ENCODE measurements around the gene CDH4.
"Not testable (repeated sequence)": the region's sequence is repeated elsewhere in the genome, so short reads cannot be mapped to it uniquely, and the experiment has no call there.

The CDH4 gene

GRCh38 chr20:61424011-61424627 lies 172.1 kb downstream of the CDH4 start:
- Mint-ChIP-seq H3K4me3 (no peak overlapping the region), H3K27me3 (no peaks in the 10 kb centered on the region), H3K27ac (no peak overlapping the region), H3K9me3 (no peaks in the 10 kb centered on the region), H3K36me3 (no peaks in the 10 kb centered on the region), H3K4me1 (no peaks in the 10 kb centered on the region)

GRCh38 chr20:61424628-61425420 lies 172.8 kb downstream of the CDH4 start:
- Mint-ChIP-seq H3K9me3 (no peaks in the 10 kb centered on the region), H3K27ac (no peak overlapping the region), H3K27me3 (no peaks in the 10 kb centered on the region), H3K36me3 (no peaks in the 10 kb centered on the region), H3K4me1 (no peaks in the 10 kb centered on the region), H3K4me3 (no peak overlapping the region)

- not testable (repeated sequence) for H3K36me3 Mint-ChIP-seq, H3K4me1 Mint-ChIP-seq, H3K9me3 Mint-ChIP-seq, H3K27me3 Mint-ChIP-seq, H3K27ac Mint-ChIP-seq, H3K4me3 Mint-ChIP-seq
Observed at GRCh38 chr20:61425541-61425991, 173.5 kb downstream of the CDH4 start.

GRCh38 chr20:61426352-61426751 lies 174.3 kb downstream of the CDH4 start:
- no peak overlapping the region for H3K27ac Mint-ChIP-seq
- H3K36me3 Mint-ChIP-seq: no peaks in the 10 kb centered on the region
- H3K27me3 Mint-ChIP-seq: no peaks in the 10 kb centered on the region
- H3K4me3 Mint-ChIP-seq: no peak overlapping the region
- H3K9me3 Mint-ChIP-seq: no peaks in the 10 kb centered on the region
- H3K4me1 Mint-ChIP-seq: no peaks in the 10 kb centered on the region

- H3K4me1 Mint-ChIP-seq: no peaks in the 10 kb centered on the region
- no peak overlapping the region for H3K4me3 Mint-ChIP-seq
- no peaks in the 10 kb centered on the region for H3K27me3 Mint-ChIP-seq
- H3K9me3 Mint-ChIP-seq: no peaks in the 10 kb centered on the region
- H3K27ac Mint-ChIP-seq: no peak overlapping the region
- no peaks in the 10 kb centered on the region for H3K36me3 Mint-ChIP-seq
Observed at GRCh38 chr20:61429458-61430227, 177.6 kb downstream of the CDH4 start.

- Mint-ChIP-seq H3K4me1 (no peaks in the 10 kb centered on the region), H3K4me3 (no peak overlapping the region), H3K27me3 (peaks cover 4% of the 10 kb centered on the region), H3K27ac (no peak overlapping the region), H3K36me3 (no peaks in the 10 kb centered on the region), H3K9me3 (no peaks in the 10 kb centered on the region)
Observed at GRCh38 chr20:61430228-61430624, 178.2 kb downstream of the CDH4 start.

- peaks cover 4% of the 10 kb centered on the region for H3K27me3 Mint-ChIP-seq
Observed at GRCh38 chr20:61433176-61433575, 181.1 kb downstream of the CDH4 start.

GRCh38 chr20:61433816-61434215 lies 181.8 kb downstream of the CDH4 start:
- no peak overlapping the region for H3K4me3 Mint-ChIP-seq
- H3K4me1 Mint-ChIP-seq: no peaks in the 10 kb centered on the region
- peaks cover 4% of the 10 kb centered on the region for H3K27me3 Mint-ChIP-seq
- no peak overlapping the region for H3K27ac Mint-ChIP-seq
- H3K9me3 Mint-ChIP-seq: no peaks in the 10 kb centered on the region
- no peaks in the 10 kb centered on the region for H3K36me3 Mint-ChIP-seq

More at GRCh38 chr20:61433176-61433575, 181.1 kb downstream of the CDH4 start:
- no peak overlapping the region for H3K4me3 Mint-ChIP-seq
- H3K27ac Mint-ChIP-seq: no peak overlapping the region
- H3K9me3 Mint-ChIP-seq: no peaks in the 10 kb centered on the region
- no peaks in the 10 kb centered on the region for H3K36me3 Mint-ChIP-seq
- H3K4me1 Mint-ChIP-seq: no peaks in the 10 kb centered on the region

- no peaks in the 10 kb centered on the region for H3K9me3 Mint-ChIP-seq
- no peaks in the 10 kb centered on the region for H3K4me1 Mint-ChIP-seq
- H3K27ac Mint-ChIP-seq: no peak overlapping the region
- H3K27me3 Mint-ChIP-seq: peaks cover 4% of the 10 kb centered on the region
- no peaks in the 10 kb centered on the region for H3K36me3 Mint-ChIP-seq
- no peak overlapping the region for H3K4me3 Mint-ChIP-seq
Observed at GRCh38 chr20:61434341-61434781, 182.3 kb downstream of the CDH4 start.

- H3K27ac Mint-ChIP-seq: no peak overlapping the region
- no peaks in the 10 kb centered on the region for H3K9me3 Mint-ChIP-seq
- no peaks in the 10 kb centered on the region for H3K36me3 Mint-ChIP-seq
- no peak overlapping the region for H3K4me3 Mint-ChIP-seq
- peaks cover 4% of the 10 kb centered on the region for H3K27me3 Mint-ChIP-seq
- no peaks in the 10 kb centered on the region for H3K4me1 Mint-ChIP-seq
Observed at GRCh38 chr20:61435184-61435822, 183.2 kb downstream of the CDH4 start.

- Mint-ChIP-seq H3K4me3 (no peak overlapping the region), H3K36me3 (no peaks in the 10 kb centered on the region), H3K27me3 (peaks cover 4% of the 10 kb centered on the region), H3K9me3 (no peaks in the 10 kb centered on the region), H3K27ac (no peak overlapping the region), H3K4me1 (no peaks in the 10 kb centered on the region)
Observed at GRCh38 chr20:61435823-61436220, 183.8 kb downstream of the CDH4 start.

- H3K4me1 Mint-ChIP-seq: no peaks in the 10 kb centered on the region
- no peak overlapping the region for H3K4me3 Mint-ChIP-seq
- H3K9me3 Mint-ChIP-seq: no peaks in the 10 kb centered on the region
- H3K36me3 Mint-ChIP-seq: no peaks in the 10 kb centered on the region
- H3K27ac Mint-ChIP-seq: no peak overlapping the region
- H3K27me3 Mint-ChIP-seq: peaks cover 4% of the 10 kb centered on the region
Observed at GRCh38 chr20:61436283-61436666, 184.2 kb downstream of the CDH4 start.

GRCh38 chr20:61436667-61437279 lies 184.7 kb downstream of the CDH4 start:
- H3K4me1 Mint-ChIP-seq: no peaks in the 10 kb centered on the region
- no peaks in the 10 kb centered on the region for H3K9me3 Mint-ChIP-seq
- H3K27me3 Mint-ChIP-seq: peaks cover 4% of the 10 kb centered on the region
- no peak overlapping the region for H3K4me3 Mint-ChIP-seq
- no peaks in the 10 kb centered on the region for H3K36me3 Mint-ChIP-seq
- no peak overlapping the region for H3K27ac Mint-ChIP-seq

- Mint-ChIP-seq H3K36me3 (no peaks in the 10 kb centered on the region), H3K27me3 (peaks cover 4% of the 10 kb centered on the region), H3K4me1 (no peaks in the 10 kb centered on the region), H3K27ac (no peak overlapping the region), H3K4me3 (no peak overlapping the region), H3K9me3 (no peaks in the 10 kb centered on the region)
Observed at GRCh38 chr20:61437280-61438206, 185.5 kb downstream of the CDH4 start.
